Gastrocnemius medialis (tissue), 4 donors: Measurements from ENCODE around the gene XYLT2. TPM values are rescaled to one million over a fixed set of nuclear protein-coding genes. Genes with fewer than 3 reads are reported as not detected.
A peak's percentile ranks its signal among the peaks of the same experiment; 100 is the strongest.

ENCODE experiments used
- ATAC-seq, 2 donors: fragments of 150-250 bp; one replicate each; pipeline ENCODE4 v1.9.1; 2016
- DNase-seq, 2 donors: peaks; one replicate each; pipeline ENCODE4 v3.0.0-alpha.2; 2019
- H3K27ac ChIP-seq, 4 donors: fragments of 200-600 bp; sonication (generic); 1 replicate in 1 of 4; 2 replicates in 3 of 4; pipeline ENCODE4 v1.5.1; 2016 to 2018; ENCODE audit warnings: mild to moderate bottlenecking in 2 of 4, moderate library complexity in 1 of 4
- H3K27me3 ChIP-seq, 3 donors: fragments of 200-600 bp; sonication (generic) in 2 of 3; 1 replicate in 1 of 3; 2 replicates in 2 of 3; pipeline versions ENCODE4 v1.5.1 to v1.6.0; 2016 to 2019; ENCODE audit warnings: mild to moderate bottlenecking in 1 of 3, moderate library complexity in 1 of 3
- H3K36me3 ChIP-seq, 2 donors: fragments of 200-600 bp; sonication (generic) in 1 of 2; one replicate each; pipeline ENCODE4 v1.5.1; 2017 to 2018
- H3K4me1 ChIP-seq, 2 donors: fragments of 200-600 bp; sonication (generic) in 1 of 2; one replicate each; pipeline ENCODE4 v1.5.1; 2016 to 2017; ENCODE audit warnings: mild to moderate bottlenecking in 2 of 2
- H3K4me3 ChIP-seq, 4 donors: fragments of 200-600 bp; sonication (generic) in 3 of 4; 1 replicate in 1 of 4; 2 replicates in 3 of 4; pipeline ENCODE4 v1.5.1; 2016 to 2019; ENCODE audit warnings: mild to moderate bottlenecking in 2 of 4
- H3K9me3 ChIP-seq, 3 donors: fragments of 200-600 bp; sonication (generic) in 2 of 3; 1 replicate in 1 of 3; 2 replicates in 2 of 3; pipeline ENCODE4 v1.5.1; 2016 to 2019
- POLR2A ChIP-seq, 2 donors: fragments of 450-650 bp; IDR thresholded peaks; one replicate each; pipeline ENCODE4 v1.6.1; 2017; ENCODE audit warnings: antibody characterized with exemption in 2 of 2, mild to moderate bottlenecking in 2 of 2, moderate library complexity in 2 of 2
- in situ Hi-C, 4 donors: fragments of 200-750 bp; cut with MboI; loops; one replicate each; pipeline versions ENCODE4 v1.15.0 to v1.8.0; 2017; ENCODE audit warnings: low sequenced_read_pairs in 4 of 4
- intact Hi-C: fragments of 100-400 bp; cut with DNase I; formaldehyde crosslinking; loops from one replicate; pipeline ENCODE4 v1.15.1; 2023; ENCODE audit warnings: low total_unique reads
- total RNA-seq, 4 donors: library from RNA; depleted of rRNA; stranded (reverse); fragments of >200 nt; gene quantifications; one replicate each; pipeline versions ENCODE4 v1.1.0 to v1.2.3, GENCODE V29; 2016
- TF ChIP-seq, protein P1 (sequence below), 5 experiments: fragments of 450-650 bp in 3 of 5; fragments of 200-600 bp in 2 of 5; sonication (generic) in 2 of 5; IDR thresholded peaks in 4 of 5; conservative IDR thresholded peaks in 1 of 5; 1 replicate in 4 of 5; 2 replicates in 1 of 5; pipeline ENCODE4 v1.5.1; 2016 to 2019; ENCODE audit warnings: antibody characterized with exemption in 5 of 5, mild to moderate bottlenecking in 3 of 5, moderate library complexity in 3 of 5

Gene XYLT2
- total RNA-seq, 4 donors from 2014 or later: 7.9 to 12.6 (median 9.8) TPM

GRCh38 chr17:50364061-50364458 is 18.1 kb downstream of the XYLT2 start:
- Histone ChIP-seq H3K27ac (no peak overlapping the region), H3K4me3 (no peak overlapping the region), H3K27me3 (no peaks in the 10 kb centered on the region), H3K9me3 (no peaks in the 10 kb centered on the region), H3K36me3 (peaks cover 0 to 37% of the 10 kb centered on the region in 2 donors), H3K4me1 (peaks cover 2 to 5% of the 10 kb centered on the region in 2 donors)
- DNase-seq: no peak
- intact Hi-C loops: loop anchor here (5.0 kb wide), 1 partner anchor 118 kb away; no protein-coding TSS in a partner anchor
- ATAC-seq: no peak
- in situ Hi-C loops: loop anchor here in 1 of 4 donors (5.0 kb wide), 1 partner anchor 123 kb away; no protein-coding TSS in a partner anchor
- no peak for TF ChIP-seq POLR2A (IDR thresholded peaks at IDR 0.05)
- TF ChIP-seq, protein P1, sequence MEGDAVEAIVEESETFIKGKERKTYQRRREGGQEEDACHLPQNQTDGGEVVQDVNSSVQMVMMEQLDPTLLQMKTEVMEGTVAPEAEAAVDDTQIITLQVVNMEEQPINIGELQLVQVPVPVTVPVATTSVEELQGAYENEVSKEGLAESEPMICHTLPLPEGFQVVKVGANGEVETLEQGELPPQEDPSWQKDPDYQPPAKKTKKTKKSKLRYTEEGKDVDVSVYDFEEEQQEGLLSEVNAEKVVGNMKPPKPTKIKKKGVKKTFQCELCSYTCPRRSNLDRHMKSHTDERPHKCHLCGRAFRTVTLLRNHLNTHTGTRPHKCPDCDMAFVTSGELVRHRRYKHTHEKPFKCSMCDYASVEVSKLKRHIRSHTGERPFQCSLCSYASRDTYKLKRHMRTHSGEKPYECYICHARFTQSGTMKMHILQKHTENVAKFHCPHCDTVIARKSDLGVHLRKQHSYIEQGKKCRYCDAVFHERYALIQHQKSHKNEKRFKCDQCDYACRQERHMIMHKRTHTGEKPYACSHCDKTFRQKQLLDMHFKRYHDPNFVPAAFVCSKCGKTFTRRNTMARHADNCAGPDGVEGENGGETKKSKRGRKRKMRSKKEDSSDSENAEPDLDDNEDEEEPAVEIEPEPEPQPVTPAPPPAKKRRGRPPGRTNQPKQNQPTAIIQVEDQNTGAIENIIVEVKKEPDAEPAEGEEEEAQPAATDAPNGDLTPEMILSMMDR (IDR thresholded peaks at IDR 0.05 in 4 of 5, conservative IDR thresholded peaks at IDR 0.05 in 1 of 5): no peak

- no peaks in the 10 kb centered on the region for H3K9me3 ChIP-seq
- intact Hi-C loops (loop anchor here (5.0 kb wide), 1 partner anchor 118 kb away; no protein-coding TSS in a partner anchor), in situ Hi-C loops (loop anchor here in 1 of 4 donors (5.0 kb wide), 1 partner anchor 123 kb away; no protein-coding TSS in a partner anchor)
- no peak for TF ChIP-seq POLR2A (IDR thresholded peaks at IDR 0.05)
- TF ChIP-seq, protein P1 (IDR thresholded peaks at IDR 0.05 in 4 of 5, conservative IDR thresholded peaks at IDR 0.05 in 1 of 5): no peak
- no peak for DNase-seq
- H3K27ac ChIP-seq: no peak overlapping the region
- H3K27me3 ChIP-seq: no peaks in the 10 kb centered on the region
- peaks cover 0 to 44% of the 10 kb centered on the region in 2 donors for H3K36me3 ChIP-seq
- H3K4me1 ChIP-seq: peaks cover 5 to 6% of the 10 kb centered on the region in 2 donors
- H3K4me3 ChIP-seq: no peak overlapping the region
- no peak for ATAC-seq
Measured at GRCh38 chr17:50364715-50365114, 18.8 kb downstream of the XYLT2 start.

GRCh38 chr17:50365165-50365564 is 19.2 kb downstream of the XYLT2 start:
- H3K36me3 ChIP-seq: peaks cover 0 to 48% of the 10 kb centered on the region in 2 donors
- TF ChIP-seq, protein P1 (IDR thresholded peaks at IDR 0.05 in 4 of 5, conservative IDR thresholded peaks at IDR 0.05 in 1 of 5): no peak
- no peak for TF ChIP-seq POLR2A (IDR thresholded peaks at IDR 0.05)
- DNase-seq: no peak
- no peak for ATAC-seq
- H3K27me3 ChIP-seq: no peaks in the 10 kb centered on the region
- in situ Hi-C loops (no loop called here), intact Hi-C loops (no loop called here)
- no peak overlapping the region for H3K27ac ChIP-seq
- no peaks in the 10 kb centered on the region for H3K9me3 ChIP-seq
- H3K4me1 ChIP-seq: peaks cover 5 to 8% of the 10 kb centered on the region in 2 donors
- no peak overlapping the region for H3K4me3 ChIP-seq

DNA sequence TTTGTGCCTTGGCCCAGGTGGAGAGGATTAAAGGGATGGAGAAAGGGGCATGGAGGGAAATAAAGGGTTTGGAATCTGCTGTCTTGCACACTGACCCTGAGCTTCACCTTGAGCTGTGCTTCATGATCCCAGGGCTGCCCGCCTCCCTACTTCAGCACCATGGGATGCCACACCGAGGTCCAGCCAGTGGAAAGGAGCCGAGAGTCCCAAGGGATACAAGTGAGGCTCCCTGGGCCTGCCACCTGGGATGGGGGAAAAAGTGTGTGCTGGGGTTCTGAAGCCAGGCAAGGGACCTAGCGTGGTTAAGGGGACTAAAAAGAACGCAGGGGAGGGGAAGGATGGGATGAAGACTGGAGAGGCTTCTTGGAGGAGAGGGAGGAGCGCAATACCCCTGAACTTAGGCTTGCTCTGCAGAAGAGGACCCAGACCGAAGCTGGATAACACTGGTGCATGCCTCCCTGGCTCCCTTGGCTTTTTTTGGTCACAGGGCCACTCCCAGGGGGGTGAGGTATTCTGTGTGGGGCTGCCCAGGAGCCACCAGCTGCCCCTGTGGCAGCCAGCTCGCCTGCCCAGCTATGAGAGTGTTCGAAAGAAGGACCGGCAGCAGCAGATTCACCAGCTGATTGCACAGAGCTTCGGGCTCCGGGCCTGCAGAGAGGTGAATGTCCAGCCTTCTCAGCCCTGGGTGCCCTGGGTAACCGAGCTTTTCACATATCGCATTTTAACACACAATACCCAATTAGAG is 19.9 kb downstream of the XYLT2 start:
- H3K4me3 ChIP-seq: no peak overlapping the region
- in situ Hi-C loops (no loop called here), intact Hi-C loops (no loop called here)
- H3K27ac ChIP-seq: no peak overlapping the region
- H3K4me1 ChIP-seq: peaks cover 5 to 12% of the 10 kb centered on the region in 2 donors
- no peaks in the 10 kb centered on the region for H3K27me3 ChIP-seq
- H3K9me3 ChIP-seq: no peaks in the 10 kb centered on the region
- TF ChIP-seq, protein P1 (IDR thresholded peaks at IDR 0.05 in 4 of 5, conservative IDR thresholded peaks at IDR 0.05 in 1 of 5): no peak
- no peak for TF ChIP-seq POLR2A (IDR thresholded peaks at IDR 0.05)
- H3K36me3 ChIP-seq: peaks cover 0 to 55% of the 10 kb centered on the region in 2 donors
- ATAC-seq: no peak
- peak in 1 of 2 donors; percentile 5 for DNase-seq
